SK-N-SH (cell line): Measurements from ENCODE around the gene BAZ1A. TPM values are rescaled to one million over a fixed set of nuclear protein-coding genes. Genes with fewer than 3 reads are reported as not detected.

Experiments used
- CTCF ChIA-PET: fragments of 300-600, 350-600 bp; formaldehyde crosslinking; extraction: SDS; loops from one replicate; lab custom pipeline; 2021; lab: Yijun Ruan, JAX
- POLR2A ChIA-PET: fragments of 350-600 bp; sonication (Branson Sonifier 250); formaldehyde crosslinking; extraction: SDS; loops from one replicate; lab custom pipeline; 2020; ENCODE audit warnings: antibody characterized with exemption, inconsistent platforms; lab: Yijun Ruan, JAX
- DNase-seq: peaks from one replicate; pipeline ENCODE4 v3.0.0; 2012
- H2AFZ ChIP-seq: fragments of 200-600 bp; sonication (generic); 2 replicates; pipeline ENCODE4 v1.8.1; 2016; ENCODE audit warnings: antibody characterized with exemption, mild to moderate bottlenecking, low read depth
- H3F3A ChIP-seq: fragments of 200-600 bp; sonication (generic); replicated peaks from 2 replicates; pipeline ENCODE3; 2016; ENCODE audit warnings: antibody characterized with exemption, mild to moderate bottlenecking; ENCODE audit not compliant: insufficient read depth
- H3K27ac ChIP-seq, 2 experiments: fragments of 200-500 bp in 1 of 2; fragments of 200-600 bp in 1 of 2; sonication (Bioruptor generic) in 1 of 2; sonication (generic), shearing (Covaris generic) in 1 of 2; 2 replicates each; pipeline versions ENCODE4 v1.5.1 to v1.6.1; 2014 to 2016; ENCODE audit warnings: low read depth in 2 of 2, inconsistent platforms in 1 of 2, low read length in 1 of 2, mild to moderate bottlenecking in 1 of 2, mixed read lengths in 1 of 2
- H3K27me3 ChIP-seq: fragments of 200-600 bp; sonication (generic), shearing (Covaris generic); 2 replicates; pipeline ENCODE4 v1.6.1; 2016; ENCODE audit warnings: mixed run types; ENCODE audit not compliant: insufficient read depth
- H3K36me3 ChIP-seq, 2 experiments: fragments of 200-500 bp in 1 of 2; fragments of 200-600 bp in 1 of 2; sonication (Bioruptor generic) in 1 of 2; sonication (generic) in 1 of 2; replicated peaks in 1 of 2; 2 replicates each; pipeline versions ENCODE3 to v1.5.1; 2014 to 2016; ENCODE audit warnings: low read length in 1 of 2, mild to moderate bottlenecking in 1 of 2; ENCODE audit not compliant: insufficient read depth in 2 of 2, control insufficient read depth in 1 of 2
- H3K4me1 ChIP-seq, 2 experiments: fragments of 200-500 bp in 1 of 2; fragments of 200-600 bp in 1 of 2; sonication (Bioruptor generic) in 1 of 2; sonication (generic), shearing (Covaris generic) in 1 of 2; 2 replicates each; pipeline versions ENCODE4 v1.5.1 to v1.6.1; 2014 to 2016; ENCODE audit warnings: low read depth in 1 of 2, low read length in 1 of 2, mixed run types in 1 of 2; ENCODE audit not compliant: insufficient read depth in 2 of 2, control insufficient read depth in 1 of 2
- H3K4me2 ChIP-seq: fragments of 200-600 bp; sonication (generic), shearing (Covaris generic); 2 replicates; pipeline ENCODE4 v1.6.1; 2017; ENCODE audit warnings: mixed run types
- H3K4me3 ChIP-seq, 2 experiments: fragments of 200-500 bp in 1 of 2; fragments of 200-600 bp in 1 of 2; sonication (Bioruptor generic) in 1 of 2; sonication (generic), shearing (Covaris generic) in 1 of 2; 2 replicates each; pipeline versions ENCODE4 v1.5.1 to v1.8.1; 2014 to 2016; ENCODE audit warnings: low read depth in 2 of 2, inconsistent platforms in 1 of 2, low read length in 1 of 2, mild to moderate bottlenecking in 1 of 2, mixed read lengths in 1 of 2, moderate library complexity in 1 of 2
- H3K79me2 ChIP-seq: fragments of 200-600 bp; sonication (generic); 2 replicates; pipeline ENCODE4 v1.8.1; 2017; ENCODE audit warnings: mild to moderate bottlenecking; ENCODE audit not compliant: insufficient read depth
- H3K9ac ChIP-seq: fragments of 200-600 bp; sonication (generic); 2 replicates; pipeline ENCODE4 v1.6.1; 2017; ENCODE audit warnings: mixed run types
- H3K9me2 ChIP-seq: fragments of 200-600 bp; sonication (generic); 2 replicates; pipeline ENCODE4 v1.6.1; 2017; ENCODE audit warnings: mixed run types
- H3K9me3 ChIP-seq: fragments of 200-600 bp; sonication (generic); 2 replicates; pipeline ENCODE4 v1.6.1; 2017; ENCODE audit warnings: mixed run types, mild to moderate bottlenecking, moderate library complexity
- H4K20me1 ChIP-seq: fragments of 200-600 bp; sonication (generic); 2 replicates; pipeline ENCODE4 v1.6.1; 2017; ENCODE audit warnings: mild to moderate bottlenecking, mixed run types; ENCODE audit not compliant: insufficient read depth
- CTCF ChIP-seq: fragments of 200-600 bp; sonication (generic); IDR thresholded peaks from 2 replicates; pipeline ENCODE4 v1.6.1; 2017; ENCODE audit warnings: antibody characterized with exemption, mild to moderate bottlenecking, moderate library complexity
- EZH2phosphoT487 ChIP-seq: fragments of 200-600 bp; sonication (generic); IDR thresholded peaks from 2 replicates; pipeline ENCODE4 v1.6.1; 2017; ENCODE audit warnings: low read depth, mixed run types, mild to moderate bottlenecking, antibody characterized with exemption, moderate library complexity, borderline replicate concordance
- FOSL2 ChIP-seq: IDR thresholded peaks from 2 replicates; pipeline ENCODE4 v1.4.0; 2012; ENCODE audit warnings: low read depth, mild to moderate bottlenecking, moderate library complexity, borderline replicate concordance
- FOXJ3 ChIP-seq: sonication (generic); formaldehyde crosslinking; IDR thresholded peaks from 2 replicates; pipeline ENCODE4 v1.5.1; 2020; ENCODE audit warnings: mild to moderate bottlenecking, missing genetic modification reagents
- GATA2 ChIP-seq: sonication (generic); formaldehyde crosslinking; IDR thresholded peaks from 2 replicates; pipeline ENCODE4 v1.5.0; 2020; ENCODE audit warnings: mild to moderate bottlenecking, missing genetic modification reagents
- IRF3 ChIP-seq: fragments of 150-350 bp; IDR thresholded peaks from 2 replicates; pipeline ENCODE4 v1.6.1; 2016; ENCODE audit warnings: mild to moderate bottlenecking, low read depth, low read length
- JUND ChIP-seq: IDR thresholded peaks from 2 replicates; pipeline ENCODE4 v1.4.0; 2012
- MAX ChIP-seq: IDR thresholded peaks from 2 replicates; pipeline ENCODE4 v1.4.0; 2012; ENCODE audit warnings: low read depth
- NFIC ChIP-seq: IDR thresholded peaks from 2 replicates; pipeline ENCODE4 v1.4.0; 2012; ENCODE audit warnings: borderline replicate concordance
- PBX3 ChIP-seq: IDR thresholded peaks from 2 replicates; pipeline ENCODE4; 2012
- RAD21 ChIP-seq: IDR thresholded peaks from 2 replicates; pipeline ENCODE4 v1.6.1; 2012; ENCODE audit warnings: mild to moderate bottlenecking, low read length
- RCOR1 ChIP-seq: fragments of 150-350 bp; IDR thresholded peaks from 2 replicates; pipeline ENCODE4 v1.6.1; 2017; ENCODE audit warnings: antibody characterized with exemption, low read length
- TEAD4 ChIP-seq: IDR thresholded peaks from 2 replicates; pipeline ENCODE4 v1.4.0; 2012; ENCODE audit warnings: mild to moderate bottlenecking, borderline replicate concordance; ENCODE audit not compliant: insufficient read depth
- USF1 ChIP-seq: IDR thresholded peaks from 2 replicates; pipeline ENCODE4 v1.4.0; 2012; ENCODE audit warnings: low read depth, borderline replicate concordance
- YY1 ChIP-seq: IDR thresholded peaks from 2 replicates; pipeline ENCODE4 v1.4.0; 2012; ENCODE audit warnings: low read depth, mild to moderate bottlenecking
- ZBTB33 ChIP-seq: IDR thresholded peaks from 2 replicates; pipeline ENCODE4 v1.4.0; 2012; ENCODE audit warnings: low read depth, borderline replicate concordance
- WGBS: methylation state at CpG from one replicate; pipeline ENCODE4 v1.1.6; 2017; ENCODE audit warnings: low lambda C conversion rate; 5-methylcytosine and 5-hydroxymethylcytosine counted together
- polyA plus RNA-seq, 3 experiments: library from polyadenylated mRNA; depleted of rRNA; stranded (reverse); fragments of >200 nt; gene quantifications; 2 replicates each; pipeline ENCODE4 v1.2.3, GENCODE V29; 2012

The BAZ1A gene
- polyA plus RNA-seq, 1 of the 3 experiments (the other 2 are of a cell fraction) = 17.4 TPM

- no peaks in the 10 kb centered on the region for H3K79me2 ChIP-seq
- H2AFZ ChIP-seq = no peak overlapping the region
- H3K4me2 ChIP-seq = no peak overlapping the region; the same call in 1 of the 2 replicates
- H3K27me3 ChIP-seq = no peaks in the 10 kb centered on the region
- H3K4me1 ChIP-seq = no peaks in the 10 kb centered on the region; a peak in 1 of 4 replicates
- peak overlapping the region in 1 of 2 experiments; percentile 79; a peak in 2 of 4 replicates for H3K27ac ChIP-seq
- H3K4me3 ChIP-seq = no peak overlapping the region
- no peak for DNase-seq
- peaks cover 50 to 78% of the 10 kb centered on the region in 2 experiments for H3K36me3 ChIP-seq
- no peaks in the 10 kb centered on the region for H3K9me2 ChIP-seq
- POLR2A ChIA-PET = no interaction called here
- TF ChIP-seq TEAD4 = no peak
- 0 out of 2 replicates have a peak, but pooled peaks have one; percentile 19 for TF ChIP-seq JUND
- peak; percentile 15; the same call in 1 of the 2 replicates for TF ChIP-seq FOSL2
- TF ChIP-seq, all 33 proteins: peak for 2
- Histone ChIP-seq H3F3A (peaks cover 28% of the 10 kb centered on the region), H3K9ac (peak overlapping the region; percentile 17; the same call in 1 of the 2 replicates), H4K20me1 (no peaks in the 10 kb centered on the region), H3K9me3 (no peaks in the 10 kb centered on the region)
- CTCF ChIA-PET = no interaction called here
- 89% methylated on average over 1 of the region's 1 CpG for WGBS
These were observed 93.9 kb downstream of the BAZ1A start for GRCh38 chr14:34781242-34781641.

- no peak overlapping the region for H2AFZ ChIP-seq
- ChIA-PET POLR2A (no interaction called here), CTCF (no interaction called here)
- H3K4me1 ChIP-seq = no peaks in the 10 kb centered on the region; a peak in 1 of 4 replicates
- DNase-seq = no peak
- no peak overlapping the region for H3K4me2 ChIP-seq
- H3K27ac ChIP-seq = peak overlapping the region in 1 of 2 experiments; percentile 79; a peak in 2 of 4 replicates
- H3K9me2 ChIP-seq = no peaks in the 10 kb centered on the region
- H3K79me2 ChIP-seq = no peaks in the 10 kb centered on the region
- TF ChIP-seq MAX (no peak), RAD21 (no peak), USF1 (no peak), ZBTB33 (no peak), CTCF (no peak), TEAD4 (no peak), FOXJ3 (CRISPR knock-in tag) (no peak), RCOR1 (no peak), EZH2phosphoT487 (no peak), YY1 (no peak), NFIC (no peak), PBX3 (no peak), IRF3 (no peak), GATA2 (no peak)
- no peaks in the 10 kb centered on the region for H4K20me1 ChIP-seq
- no peak overlapping the region for H3K4me3 ChIP-seq
- H3K9ac ChIP-seq = no peak overlapping the region
- H3K9me3 ChIP-seq = no peaks in the 10 kb centered on the region
- peaks cover 50 to 77% of the 10 kb centered on the region in 2 experiments for H3K36me3 ChIP-seq
- H3F3A ChIP-seq = peaks cover 24% of the 10 kb centered on the region
- no peaks in the 10 kb centered on the region for H3K27me3 ChIP-seq
These were observed 94.5 kb downstream of the BAZ1A start for GRCh38 chr14:34780646-34781045.
